ENCODE data around the gene SEMA5A. TPM values are rescaled to one million over a fixed set of nuclear protein-coding genes. Genes with fewer than 3 reads are reported as not detected.

Gene SEMA5A, protein sequence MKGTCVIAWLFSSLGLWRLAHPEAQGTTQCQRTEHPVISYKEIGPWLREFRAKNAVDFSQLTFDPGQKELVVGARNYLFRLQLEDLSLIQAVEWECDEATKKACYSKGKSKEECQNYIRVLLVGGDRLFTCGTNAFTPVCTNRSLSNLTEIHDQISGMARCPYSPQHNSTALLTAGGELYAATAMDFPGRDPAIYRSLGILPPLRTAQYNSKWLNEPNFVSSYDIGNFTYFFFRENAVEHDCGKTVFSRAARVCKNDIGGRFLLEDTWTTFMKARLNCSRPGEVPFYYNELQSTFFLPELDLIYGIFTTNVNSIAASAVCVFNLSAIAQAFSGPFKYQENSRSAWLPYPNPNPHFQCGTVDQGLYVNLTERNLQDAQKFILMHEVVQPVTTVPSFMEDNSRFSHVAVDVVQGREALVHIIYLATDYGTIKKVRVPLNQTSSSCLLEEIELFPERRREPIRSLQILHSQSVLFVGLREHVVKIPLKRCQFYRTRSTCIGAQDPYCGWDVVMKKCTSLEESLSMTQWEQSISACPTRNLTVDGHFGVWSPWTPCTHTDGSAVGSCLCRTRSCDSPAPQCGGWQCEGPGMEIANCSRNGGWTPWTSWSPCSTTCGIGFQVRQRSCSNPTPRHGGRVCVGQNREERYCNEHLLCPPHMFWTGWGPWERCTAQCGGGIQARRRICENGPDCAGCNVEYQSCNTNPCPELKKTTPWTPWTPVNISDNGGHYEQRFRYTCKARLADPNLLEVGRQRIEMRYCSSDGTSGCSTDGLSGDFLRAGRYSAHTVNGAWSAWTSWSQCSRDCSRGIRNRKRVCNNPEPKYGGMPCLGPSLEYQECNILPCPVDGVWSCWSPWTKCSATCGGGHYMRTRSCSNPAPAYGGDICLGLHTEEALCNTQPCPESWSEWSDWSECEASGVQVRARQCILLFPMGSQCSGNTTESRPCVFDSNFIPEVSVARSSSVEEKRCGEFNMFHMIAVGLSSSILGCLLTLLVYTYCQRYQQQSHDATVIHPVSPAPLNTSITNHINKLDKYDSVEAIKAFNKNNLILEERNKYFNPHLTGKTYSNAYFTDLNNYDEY
- 22.3 and 27.9 TPM in 2 replicates for total RNA-seq (2014; rRNA removed; shearing (Covaris generic); ENCODE audit: low replicate concordance)

GRCh38 chr5:9545992-9546851 is at the start of gene SEMA5A:
Gene SEMA5A, minus strand, starts transcription at chr5:9546075. Its CDS starts 166,129 bp downstream, at chr5:9379946.
- H3K4me3 ChIP-seq = peak within 1 kb of the TSS; percentile 90
- H3K9me3 ChIP-seq = no peaks in the 10 kb centered on the region
- DNase-seq = peak; percentile 88
- H3K27me3 ChIP-seq = no peaks in the 10 kb centered on the region
- peaks cover 48% of the 10 kb centered on the region for H3K36me3 ChIP-seq

DNA sequence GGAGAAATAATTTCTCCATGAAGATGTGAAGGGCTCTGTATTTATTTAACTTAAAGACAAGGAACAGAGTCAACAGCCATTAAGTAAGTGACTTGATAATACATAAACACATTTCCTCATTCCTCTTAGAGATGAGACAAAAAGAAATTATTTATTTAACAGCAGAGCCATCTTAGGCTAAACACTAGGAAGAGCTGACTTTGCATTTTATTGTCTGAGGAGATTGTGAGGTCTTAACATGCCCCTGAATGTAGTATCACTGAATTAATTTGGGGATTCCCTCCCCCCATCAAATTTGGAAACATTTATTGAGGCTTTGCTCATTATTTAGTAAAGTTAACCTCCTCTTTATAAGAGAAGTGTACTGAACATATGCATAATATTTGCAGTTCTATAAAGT is 49.0 kb upstream of the SEMA5A start:
- no peak for DNase-seq
- Histone ChIP-seq H3K4me3 (no peak overlapping the region), H3K36me3 (no peaks in the 10 kb centered on the region), H3K27me3 (no peaks in the 10 kb centered on the region), H3K9me3 (no peaks in the 10 kb centered on the region)

DNA sequence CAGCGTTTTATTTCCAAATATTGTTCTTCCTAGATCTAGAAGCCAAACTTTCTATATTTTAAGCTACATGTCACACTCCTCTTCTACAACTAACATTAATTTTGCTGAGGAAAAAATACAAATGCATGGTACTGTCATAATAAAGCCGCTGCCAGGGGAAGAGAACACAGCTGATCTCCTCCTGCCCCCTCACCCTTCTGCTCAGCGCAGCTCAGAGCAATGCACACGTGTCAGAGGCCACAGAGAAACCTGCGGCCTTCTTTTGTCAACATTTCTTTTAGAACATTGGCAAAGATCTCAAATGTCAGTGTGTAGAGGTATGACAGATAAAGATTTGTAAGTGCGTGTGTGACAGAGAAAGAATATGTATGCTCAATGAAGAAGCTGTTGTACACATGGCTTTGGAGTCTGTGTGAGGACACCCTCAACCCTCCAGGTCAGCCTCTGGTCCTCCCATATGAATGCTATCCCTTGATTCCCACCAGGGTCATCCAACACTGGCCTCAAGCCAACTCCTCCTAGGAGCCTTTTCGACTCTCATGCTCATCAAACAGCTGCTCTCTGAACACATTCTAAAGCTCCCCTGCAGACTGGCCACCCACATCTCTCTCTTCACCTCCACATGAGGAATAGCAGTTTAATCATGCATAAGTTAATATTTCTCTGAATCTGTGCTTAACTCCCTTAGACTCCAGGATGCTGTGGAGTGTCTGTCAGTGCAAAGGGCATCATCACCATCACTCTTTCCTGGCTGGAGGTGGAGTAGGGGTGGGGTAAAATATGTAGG is 43.4 kb upstream of the SEMA5A start:
- Histone ChIP-seq H3K36me3 (no peaks in the 10 kb centered on the region), H3K9me3 (no peaks in the 10 kb centered on the region)

DNA sequence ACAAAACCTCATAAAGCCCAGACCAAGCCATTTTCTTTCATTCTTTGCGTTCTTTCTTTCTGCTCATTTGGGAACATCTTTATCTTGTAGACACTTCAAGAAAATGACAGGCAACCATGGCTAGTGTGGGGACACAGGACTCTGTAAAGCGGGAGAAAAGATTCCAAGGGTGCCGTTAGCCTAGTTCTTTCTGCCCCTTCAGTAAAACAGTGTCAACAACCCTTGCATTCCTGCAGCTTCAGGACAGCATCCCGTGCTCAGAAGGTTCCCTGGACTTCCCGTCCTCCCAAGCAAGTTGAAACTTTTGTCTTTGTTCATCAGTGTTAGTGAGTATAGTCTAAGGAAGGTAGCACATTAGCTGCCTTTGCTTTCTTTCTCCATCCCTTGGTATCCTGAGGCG is 42.4 kb upstream of the SEMA5A start:
- DNase-seq = no peak
- Histone ChIP-seq H3K27me3 (no peaks in the 10 kb centered on the region), H3K9me3 (no peaks in the 10 kb centered on the region), H3K36me3 (no peaks in the 10 kb centered on the region), H3K4me3 (no peak overlapping the region)

More for the DNA sequence above, 43.4 kb upstream of the SEMA5A start:
- H3K4me3 ChIP-seq = no peak overlapping the region
- no peak for DNase-seq
- H3K27me3 ChIP-seq = no peaks in the 10 kb centered on the region

GRCh38 chr5:9587135-9587534 is 41.3 kb upstream of the SEMA5A start:
- no peak for DNase-seq
- H3K36me3 ChIP-seq = no peaks in the 10 kb centered on the region
- no peak overlapping the region for H3K4me3 ChIP-seq
- H3K27me3 ChIP-seq = no peaks in the 10 kb centered on the region
- H3K9me3 ChIP-seq = no peaks in the 10 kb centered on the region

DNA sequence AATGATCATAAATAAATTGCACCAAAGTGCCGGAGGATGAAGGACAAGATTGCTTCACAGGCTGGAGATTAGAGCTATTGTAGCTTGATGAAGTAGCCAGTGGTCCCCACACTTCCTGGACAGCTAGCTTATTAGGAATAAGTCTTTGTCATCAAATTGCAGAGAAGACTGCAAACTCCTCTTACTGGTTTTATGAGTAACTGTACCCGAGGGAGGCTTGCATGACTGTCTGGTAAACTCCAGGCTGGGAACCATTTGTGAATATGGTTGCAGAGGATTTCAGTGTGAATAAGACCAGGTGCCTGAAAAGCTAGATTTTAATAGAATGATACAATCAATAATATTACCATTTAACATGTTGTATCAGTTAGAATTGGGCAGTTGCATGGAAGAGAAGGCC is 36.5 kb upstream of the SEMA5A start:
- DNase-seq = no peak
- no peaks in the 10 kb centered on the region for H3K9me3 ChIP-seq
- H3K36me3 ChIP-seq = no peaks in the 10 kb centered on the region
- no peaks in the 10 kb centered on the region for H3K27me3 ChIP-seq
- H3K4me3 ChIP-seq = no peak overlapping the region

DNA sequence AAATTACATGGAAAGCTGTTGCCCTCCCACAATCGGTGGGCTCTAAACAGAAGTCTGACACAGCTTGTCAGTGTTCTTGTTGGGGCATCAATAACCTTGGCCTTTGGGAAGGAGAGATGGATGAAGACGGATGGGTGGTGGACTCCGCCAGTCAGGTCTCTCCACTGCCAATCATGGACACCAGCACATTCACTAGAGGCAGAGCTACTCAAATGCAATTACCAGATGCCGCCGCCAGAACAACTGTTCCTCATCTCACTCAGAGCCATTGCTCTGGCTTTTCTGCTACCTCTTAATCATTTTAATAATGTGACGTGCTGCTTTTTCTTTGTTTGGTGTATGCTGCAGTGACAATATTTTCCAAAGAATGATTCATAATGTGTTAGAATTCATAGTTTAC is 27.9 kb upstream of the SEMA5A start:
- H3K9me3 ChIP-seq = no peaks in the 10 kb centered on the region
- no peaks in the 10 kb centered on the region for H3K36me3 ChIP-seq
- no peak for DNase-seq

DNA sequence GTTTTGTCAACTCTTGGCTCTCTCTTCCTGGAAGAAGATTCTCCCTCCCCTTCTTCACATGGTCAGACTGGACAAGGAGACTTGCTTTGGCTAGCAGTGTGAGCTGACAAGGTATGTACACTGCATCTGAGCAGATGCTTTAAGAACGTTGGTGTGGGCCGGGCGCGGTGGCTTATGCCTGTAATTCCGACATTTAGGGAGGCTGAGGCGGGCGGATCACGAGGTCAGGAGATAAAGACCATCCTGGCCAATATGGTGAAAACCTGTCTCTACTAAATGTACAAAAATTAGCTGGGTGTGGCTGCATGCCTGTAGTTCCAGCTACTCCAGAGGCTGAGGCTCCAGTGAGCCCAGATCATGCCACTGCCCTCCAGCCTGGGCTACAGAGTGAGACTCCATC is 26.4 kb upstream of the SEMA5A start:
- Histone ChIP-seq H3K27me3 (no peaks in the 10 kb centered on the region), H3K9me3 (no peaks in the 10 kb centered on the region), H3K4me3 (no peak overlapping the region), H3K36me3 (no peaks in the 10 kb centered on the region)
- no peak for DNase-seq

More for the DNA sequence above, 27.9 kb upstream of the SEMA5A start:
- Histone ChIP-seq H3K4me3 (no peak overlapping the region), H3K27me3 (no peaks in the 10 kb centered on the region)

- Histone ChIP-seq H3K36me3 (no peaks in the 10 kb centered on the region), H3K27me3 (no peaks in the 10 kb centered on the region), H3K9me3 (no peaks in the 10 kb centered on the region), H3K4me3 (no peak overlapping the region)
- DNase-seq = no peak
These were observed 25.0 kb upstream of the SEMA5A start for GRCh38 chr5:9570876-9571275.

GRCh38 chr5:9567039-9567438 is 21.2 kb upstream of the SEMA5A start:
- H3K27me3 ChIP-seq = no peaks in the 10 kb centered on the region
- H3K36me3 ChIP-seq = no peaks in the 10 kb centered on the region
- no peak for DNase-seq
- no peaks in the 10 kb centered on the region; the same call in 1 of the 2 replicates for H3K9me3 ChIP-seq
- H3K4me3 ChIP-seq = no peak overlapping the region

- Histone ChIP-seq H3K9me3 (no peaks in the 10 kb centered on the region; the same call in 1 of the 2 replicates), H3K36me3 (no peaks in the 10 kb centered on the region), H3K4me3 (no peak overlapping the region), H3K27me3 (no peaks in the 10 kb centered on the region)
- DNase-seq = no peak
These were observed 18.9 kb upstream of the SEMA5A start for GRCh38 chr5:9564752-9565151.

DNA sequence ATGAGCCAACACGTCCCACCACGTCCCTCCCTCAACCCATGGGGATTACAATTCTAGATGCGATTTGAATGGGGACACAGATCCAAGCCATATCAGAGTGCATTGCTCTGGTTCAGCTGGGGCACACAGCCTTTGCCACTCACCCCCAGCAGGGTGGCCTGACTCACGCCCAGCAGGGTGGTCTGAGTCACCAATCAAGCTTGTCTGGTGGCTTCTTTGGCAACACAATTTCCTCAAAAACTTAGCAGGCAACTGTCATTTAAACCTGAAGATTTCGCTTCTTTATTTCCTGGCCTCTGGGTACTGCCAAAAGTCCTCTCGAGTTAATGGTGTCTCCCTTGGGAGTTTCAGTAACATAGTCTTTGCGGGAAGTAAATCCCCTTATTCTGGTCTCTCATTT is 16.3 kb upstream of the SEMA5A start:
- no peak overlapping the region for H3K4me3 ChIP-seq
- peak; percentile 92 for DNase-seq
- no peaks in the 10 kb centered on the region for H3K27me3 ChIP-seq
- no peaks in the 10 kb centered on the region for H3K36me3 ChIP-seq
- no peaks in the 10 kb centered on the region; the same call in 1 of the 2 replicates for H3K9me3 ChIP-seq

DNA sequence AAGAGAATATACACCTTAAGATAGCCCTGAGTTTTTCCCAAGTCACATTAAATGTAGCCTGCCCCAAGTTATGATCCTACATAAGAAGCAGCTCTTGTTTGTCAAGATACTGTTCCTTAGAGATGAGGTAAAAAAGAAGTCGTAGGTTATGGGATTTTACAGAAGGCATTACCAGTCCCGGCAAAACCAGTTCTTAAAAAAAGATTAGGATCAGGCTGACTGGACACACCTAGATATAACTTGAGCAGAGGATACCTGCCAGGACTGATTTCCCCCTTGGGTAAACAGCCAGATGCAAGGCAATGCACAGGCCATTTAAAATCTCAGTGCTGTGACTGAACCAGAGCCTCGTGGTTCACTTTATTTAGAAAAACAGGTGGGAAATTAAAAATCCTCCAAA is 14.1 kb upstream of the SEMA5A start:
- no peaks in the 10 kb centered on the region; the same call in 1 of the 2 replicates for H3K9me3 ChIP-seq
- no peaks in the 10 kb centered on the region; the same call in 1 of the 2 replicates for H3K36me3 ChIP-seq
- H3K27me3 ChIP-seq = no peaks in the 10 kb centered on the region
- no peak for DNase-seq
- H3K4me3 ChIP-seq = no peak overlapping the region

DNA sequence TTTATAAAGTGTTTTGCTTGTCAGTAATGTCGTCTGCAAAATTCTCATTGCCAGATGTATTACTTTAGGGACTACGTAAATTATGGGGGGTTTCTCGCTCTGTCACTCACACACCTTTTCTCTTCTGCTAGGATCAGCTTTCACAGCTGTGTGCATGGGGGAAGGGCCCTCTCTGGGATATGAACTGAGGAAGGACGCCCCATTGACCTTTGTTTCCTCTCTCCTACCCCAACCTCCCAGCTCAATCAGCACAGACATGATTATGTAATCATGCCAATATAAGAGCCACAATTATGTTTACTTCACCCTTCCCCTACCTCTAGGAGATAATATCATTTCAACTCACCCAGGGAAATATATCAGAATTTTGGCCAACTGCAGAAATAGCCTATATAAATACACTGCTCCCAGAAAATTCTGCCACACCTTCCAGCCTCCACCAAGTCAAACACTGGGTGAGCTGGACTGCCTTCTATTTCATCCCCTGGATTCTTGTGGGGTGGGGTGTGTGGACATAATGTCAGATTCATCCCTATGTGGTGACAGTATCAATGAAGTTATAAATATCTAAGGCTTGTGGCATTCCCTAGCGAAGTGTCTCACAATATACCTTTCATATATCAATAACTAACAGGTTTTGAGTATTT is 12.6 kb upstream of the SEMA5A start:
- DNase-seq = no peak
- no peak overlapping the region for H3K4me3 ChIP-seq
- H3K27me3 ChIP-seq = no peaks in the 10 kb centered on the region
- H3K36me3 ChIP-seq = no peaks in the 10 kb centered on the region; the same call in 1 of the 2 replicates
- 0 out of 2 replicates have a peak, but pooled peaks cover 2% of the 10 kb centered on the region for H3K9me3 ChIP-seq

DNA sequence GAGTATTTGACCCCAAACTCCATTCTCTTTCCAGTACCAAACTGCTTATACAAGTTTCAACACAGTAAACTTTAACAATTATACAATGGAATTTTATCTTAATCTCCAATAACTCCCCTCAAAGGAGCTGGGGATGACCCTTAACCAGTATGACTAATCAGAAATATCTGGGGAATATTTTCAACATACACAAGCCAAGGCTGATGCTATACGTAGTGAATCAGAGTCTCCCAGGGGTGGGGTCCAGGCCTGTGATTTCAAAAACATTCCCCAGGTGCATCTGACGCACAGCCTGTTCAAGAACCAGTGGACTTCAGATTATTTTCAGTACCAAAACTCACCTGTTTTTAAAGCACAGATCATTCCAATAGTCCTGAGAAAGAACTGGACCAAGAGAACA is 11.8 kb upstream of the SEMA5A start:
- no peak overlapping the region for H3K4me3 ChIP-seq
- DNase-seq = peak; percentile 55
- no peaks in the 10 kb centered on the region for H3K27me3 ChIP-seq
- no peaks in the 10 kb centered on the region; the same call in none of the 2 replicates for H3K36me3 ChIP-seq
- H3K9me3 ChIP-seq = 0 out of 2 replicates have a peak, but pooled peaks cover 2% of the 10 kb centered on the region
